GM12872 (cell line): Measurements from ENCODE around the gene LDLRAD3.

Experiments used
- TF ChIP-seq, protein P1 (sequence below): IDR thresholded peaks from 3 replicates; pipeline ENCODE4 v1.5.1; 2011; ENCODE audit warnings: low read depth, mild to moderate bottlenecking, low read length, moderate library complexity; ENCODE audit not compliant: insufficient read depth

Gene LDLRAD3

DNA sequence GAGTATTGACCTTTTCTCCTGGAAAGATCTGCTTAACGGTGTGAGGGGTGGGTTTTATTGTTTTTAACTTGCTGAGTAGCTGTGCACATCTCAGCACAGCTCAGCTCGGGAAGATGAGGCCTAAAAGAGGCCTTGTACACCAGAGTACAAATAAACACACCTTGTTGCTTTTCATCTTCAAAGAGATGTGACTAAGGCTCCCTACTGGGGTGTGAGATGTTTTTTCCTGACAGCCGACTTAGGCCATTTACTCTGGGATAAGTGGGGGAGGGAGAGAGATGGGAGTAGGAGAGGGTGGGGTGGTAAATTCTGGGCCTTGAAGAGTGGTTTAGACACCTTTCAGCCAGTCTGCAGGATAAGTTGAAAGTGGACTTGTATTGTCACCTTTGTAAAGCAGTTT is 2.9 kb downstream of the LDLRAD3 start:
- TF ChIP-seq, protein P1, sequence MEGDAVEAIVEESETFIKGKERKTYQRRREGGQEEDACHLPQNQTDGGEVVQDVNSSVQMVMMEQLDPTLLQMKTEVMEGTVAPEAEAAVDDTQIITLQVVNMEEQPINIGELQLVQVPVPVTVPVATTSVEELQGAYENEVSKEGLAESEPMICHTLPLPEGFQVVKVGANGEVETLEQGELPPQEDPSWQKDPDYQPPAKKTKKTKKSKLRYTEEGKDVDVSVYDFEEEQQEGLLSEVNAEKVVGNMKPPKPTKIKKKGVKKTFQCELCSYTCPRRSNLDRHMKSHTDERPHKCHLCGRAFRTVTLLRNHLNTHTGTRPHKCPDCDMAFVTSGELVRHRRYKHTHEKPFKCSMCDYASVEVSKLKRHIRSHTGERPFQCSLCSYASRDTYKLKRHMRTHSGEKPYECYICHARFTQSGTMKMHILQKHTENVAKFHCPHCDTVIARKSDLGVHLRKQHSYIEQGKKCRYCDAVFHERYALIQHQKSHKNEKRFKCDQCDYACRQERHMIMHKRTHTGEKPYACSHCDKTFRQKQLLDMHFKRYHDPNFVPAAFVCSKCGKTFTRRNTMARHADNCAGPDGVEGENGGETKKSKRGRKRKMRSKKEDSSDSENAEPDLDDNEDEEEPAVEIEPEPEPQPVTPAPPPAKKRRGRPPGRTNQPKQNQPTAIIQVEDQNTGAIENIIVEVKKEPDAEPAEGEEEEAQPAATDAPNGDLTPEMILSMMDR, result no peak

- TF ChIP-seq, protein P1, result no peak
Measured at GRCh38 chr11:35947437-35947836, 3.6 kb downstream of the LDLRAD3 start.

DNA sequence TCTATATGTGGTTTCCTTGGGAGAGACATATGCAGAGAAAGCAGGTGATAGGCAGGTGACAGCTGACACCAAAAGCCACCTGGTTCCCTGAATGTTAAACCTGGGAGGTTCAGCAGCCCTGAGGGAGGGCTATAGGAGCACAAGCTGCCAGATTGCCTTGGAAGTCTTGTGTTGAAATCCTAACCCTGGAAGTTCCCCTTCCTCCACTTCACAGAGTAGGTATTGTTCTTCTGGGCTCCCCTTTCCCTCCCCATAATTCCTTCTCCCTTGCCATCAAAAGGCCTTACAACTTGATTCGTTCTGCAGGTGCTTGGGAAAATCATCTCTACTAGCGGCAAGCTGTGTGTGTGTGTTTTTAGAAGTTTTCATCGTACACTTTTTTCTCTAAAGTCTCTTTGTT is 5.4 kb downstream of the LDLRAD3 start:
- TF ChIP-seq, protein P1, result no peak

- TF ChIP-seq, protein P1, result no peak
Measured at GRCh38 chr11:35950082-35950481, 6.2 kb downstream of the LDLRAD3 start.

DNA sequence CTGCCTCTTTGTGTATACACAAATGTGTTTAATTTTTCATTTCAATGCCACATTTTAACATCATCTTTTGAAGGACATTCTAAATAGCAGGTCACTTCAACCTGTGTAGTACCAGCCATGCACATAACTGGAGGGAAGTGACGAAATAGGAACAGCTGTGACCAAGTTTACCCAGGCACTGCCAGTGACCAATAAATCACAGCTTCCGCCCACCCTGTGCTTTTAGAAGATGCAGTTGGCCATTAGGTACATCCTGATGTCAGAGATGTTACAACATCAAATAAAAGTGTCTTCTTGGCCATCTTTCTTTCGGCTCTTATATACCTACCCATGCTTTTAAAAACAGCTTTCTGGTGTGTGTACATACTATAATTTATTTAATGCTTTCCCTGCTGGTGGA is 7.8 kb downstream of the LDLRAD3 start:
- TF ChIP-seq, protein P1, result no peak

- TF ChIP-seq, protein P1, result no peak
Measured at GRCh38 chr11:35953081-35953760, 9.4 kb downstream of the LDLRAD3 start.

GRCh38 chr11:35954205-35954604 is 10.3 kb downstream of the LDLRAD3 start:
- TF ChIP-seq, protein P1, result no peak

- TF ChIP-seq, protein P1, result no peak
Measured at GRCh38 chr11:35955636-35956035, 11.8 kb downstream of the LDLRAD3 start.
